ENCODE measurements around the gene KPNA6.

GRCh38 chr1:32221980-32222755 lies 114.3 kb downstream of the KPNA6 start, which contains the start of the genes EIF3I and TMEM234:
- TF ChIP-seq, protein P1, sequence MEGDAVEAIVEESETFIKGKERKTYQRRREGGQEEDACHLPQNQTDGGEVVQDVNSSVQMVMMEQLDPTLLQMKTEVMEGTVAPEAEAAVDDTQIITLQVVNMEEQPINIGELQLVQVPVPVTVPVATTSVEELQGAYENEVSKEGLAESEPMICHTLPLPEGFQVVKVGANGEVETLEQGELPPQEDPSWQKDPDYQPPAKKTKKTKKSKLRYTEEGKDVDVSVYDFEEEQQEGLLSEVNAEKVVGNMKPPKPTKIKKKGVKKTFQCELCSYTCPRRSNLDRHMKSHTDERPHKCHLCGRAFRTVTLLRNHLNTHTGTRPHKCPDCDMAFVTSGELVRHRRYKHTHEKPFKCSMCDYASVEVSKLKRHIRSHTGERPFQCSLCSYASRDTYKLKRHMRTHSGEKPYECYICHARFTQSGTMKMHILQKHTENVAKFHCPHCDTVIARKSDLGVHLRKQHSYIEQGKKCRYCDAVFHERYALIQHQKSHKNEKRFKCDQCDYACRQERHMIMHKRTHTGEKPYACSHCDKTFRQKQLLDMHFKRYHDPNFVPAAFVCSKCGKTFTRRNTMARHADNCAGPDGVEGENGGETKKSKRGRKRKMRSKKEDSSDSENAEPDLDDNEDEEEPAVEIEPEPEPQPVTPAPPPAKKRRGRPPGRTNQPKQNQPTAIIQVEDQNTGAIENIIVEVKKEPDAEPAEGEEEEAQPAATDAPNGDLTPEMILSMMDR (IDR thresholded peaks at IDR 0.05; ENCODE audit: insufficient read depth, low read length, poor library complexity, severe bottlenecking), result no peak
- no peak for TF ChIP-seq EZH2phosphoT487 (conservative IDR thresholded peaks at IDR 0.05; ENCODE audit: low read length)

All from SU-DHL-6 (cell line).